NCI-H2171 treated with DMSO at 0.1 percent for 48 hours (cell line): ENCODE results near the gene NDUFS4.
"Not testable (repeated sequence)": the region's sequence is repeated elsewhere in the genome, so short reads cannot be mapped to it uniquely, and the experiment has no call there.

ENCODE experiments used
- DNase-seq: peaks from one replicate; lab custom pipeline; 2025; lab: John Stamatoyannopoulos, UW

Gene NDUFS4

GRCh38 chr5:53575831-53576230 is 15.4 kb downstream of the NDUFS4 start:
- DNase-seq: no peak

GRCh38 chr5:53576674-53577073 is 16.2 kb downstream of the NDUFS4 start:
- DNase-seq: no peak

- DNase-seq: no peak
Observed at GRCh38 chr5:53578854-53579253, 18.4 kb downstream of the NDUFS4 start.

GRCh38 chr5:53580547-53580946 is 20.1 kb downstream of the NDUFS4 start:
- no peak for DNase-seq

GRCh38 chr5:53582225-53582624 is 21.8 kb downstream of the NDUFS4 start:
- no peak for DNase-seq

GRCh38 chr5:53590759-53591158 is 30.3 kb downstream of the NDUFS4 start:
- no peak for DNase-seq

- DNase-seq: no peak
Observed at GRCh38 chr5:53594419-53594818, 34.0 kb downstream of the NDUFS4 start.

- no peak for DNase-seq
Observed at GRCh38 chr5:53597894-53598293, 37.5 kb downstream of the NDUFS4 start.

GRCh38 chr5:53601570-53601969 is 41.1 kb downstream of the NDUFS4 start:
- DNase-seq: no peak

GRCh38 chr5:53603009-53603687 is 42.7 kb downstream of the NDUFS4 start:
- no peak for DNase-seq

- DNase-seq: no peak
Observed at GRCh38 chr5:53604309-53604708, 43.9 kb downstream of the NDUFS4 start.

GRCh38 chr5:53607886-53608285 is 47.4 kb downstream of the NDUFS4 start:
- DNase-seq: no peak

GRCh38 chr5:53608897-53609296 is 48.5 kb downstream of the NDUFS4 start:
- not testable (repeated sequence) for DNase-seq

- DNase-seq: no peak
Observed at GRCh38 chr5:53613061-53613460, 52.6 kb downstream of the NDUFS4 start.

GRCh38 chr5:53613536-53613935 is 53.1 kb downstream of the NDUFS4 start:
- no peak for DNase-seq

GRCh38 chr5:53614376-53614885 is 54.0 kb downstream of the NDUFS4 start:
- DNase-seq: no peak

- DNase-seq: no peak
Observed at GRCh38 chr5:53616939-53617549, 56.6 kb downstream of the NDUFS4 start.

- no peak for DNase-seq
Observed at GRCh38 chr5:53631251-53631650, 70.8 kb downstream of the NDUFS4 start.

- DNase-seq: no peak
Observed at GRCh38 chr5:53642061-53642460, 81.6 kb downstream of the NDUFS4 start.

GRCh38 chr5:53643445-53643844 is 83.0 kb downstream of the NDUFS4 start:
- no peak for DNase-seq

- no peak for DNase-seq
Observed at GRCh38 chr5:53645078-53645477, 84.6 kb downstream of the NDUFS4 start.

GRCh38 chr5:53649352-53649751 is 88.9 kb downstream of the NDUFS4 start:
- no peak for DNase-seq

- not testable (repeated sequence) for DNase-seq
Observed at GRCh38 chr5:53660573-53660972, 100.1 kb downstream of the NDUFS4 start.

GRCh38 chr5:53665313-53665712 is 104.9 kb downstream of the NDUFS4 start:
- not testable (repeated sequence) for DNase-seq
